HEK293 (cell line): ENCODE measurements around the gene POFUT2.

ENCODE experiments used
- CTCF ChIA-PET: fragments of 350-600 bp; formaldehyde crosslinking; extraction: SDS; loops from one replicate; lab custom pipeline; 2021; ENCODE audit warnings: antibody characterized with exemption; lab: Yijun Ruan, JAX
- POLR2A ChIA-PET: fragments of 300-600 bp; formaldehyde crosslinking; extraction: SDS; loops from one replicate; lab custom pipeline; 2020; ENCODE audit warnings: antibody characterized with exemption, inconsistent platforms; lab: Yijun Ruan, JAX
- H3K27ac ChIP-seq: fragments of 200-500 bp; sonication (Bioruptor generic); 2 replicates; pipeline ENCODE4 v1.5.1; 2014; ENCODE audit warnings: low read depth, low read length, control low read depth, inconsistent platforms; ENCODE audit errors: extremely low read depth
- H3K36me3 ChIP-seq, 2 experiments: fragments of 200-500 bp in 1 of 2; sonication (Bioruptor generic) in 1 of 2; 1 replicate in 1 of 2; 2 replicates in 1 of 2; pipeline ENCODE4 v1.5.1; 2014 to 2017; ENCODE audit warnings: inconsistent platforms in 2 of 2, low read length in 2 of 2; ENCODE audit not compliant: control insufficient read depth in 2 of 2, insufficient read depth in 1 of 2
- H3K4me1 ChIP-seq: fragments of 200-500 bp; sonication (Bioruptor generic); 2 replicates; pipeline ENCODE4 v1.5.1; 2014; ENCODE audit warnings: mild to moderate bottlenecking, low read length, inconsistent platforms; ENCODE audit not compliant: control insufficient read depth, insufficient read depth
- H3K4me3 ChIP-seq: 2 replicates; pipeline ENCODE4 v1.5.1; 2011; ENCODE audit warnings: low read depth, mild to moderate bottlenecking, control low read depth, low read length, moderate library complexity
- H3K9me3 ChIP-seq: fragments of 200-500 bp; sonication (Bioruptor generic); 2 replicates; pipeline ENCODE4 v1.5.1; 2014; ENCODE audit warnings: low read depth, low read length, inconsistent platforms; ENCODE audit not compliant: control insufficient read depth, insufficient read depth
- ATF2 ChIP-seq: fragments of 450-650 bp; formaldehyde crosslinking; IDR thresholded peaks from 2 replicates; pipeline ENCODE4 v1.5.1; 2016; ENCODE audit warnings: missing biosample characterization, missing genetic modification characterization, low read depth
- BCL11B ChIP-seq: fragments of 450-650 bp; formaldehyde crosslinking; IDR thresholded peaks from 2 replicates; pipeline ENCODE4 v1.5.1; 2016; ENCODE audit warnings: low read depth, missing biosample characterization, missing genetic modification characterization
- KLF1 ChIP-seq: fragments of 450-650 bp; formaldehyde crosslinking; IDR thresholded peaks from 2 replicates; pipeline ENCODE4 v1.5.1; 2016; ENCODE audit warnings: missing biosample characterization, missing genetic modification characterization
- PRDM10 ChIP-seq: fragments of 450-650 bp; formaldehyde crosslinking; IDR thresholded peaks from 2 replicates; pipeline ENCODE4 v1.5.1; 2016; ENCODE audit warnings: missing biosample characterization, missing genetic modification characterization
- ZIC2 ChIP-seq: fragments of 450-650 bp; formaldehyde crosslinking; IDR thresholded peaks from 2 replicates; pipeline ENCODE4 v1.5.1; 2016; ENCODE audit warnings: missing biosample characterization, missing genetic modification characterization
- ZNF23 ChIP-seq: fragments of 450-650 bp; formaldehyde crosslinking; IDR thresholded peaks from 2 replicates; pipeline ENCODE4 v1.5.1; 2016; ENCODE audit warnings: missing biosample characterization, missing genetic modification characterization, borderline replicate concordance
- ZNF274 ChIP-seq, 2 experiments: fragments of 200-500 bp in 1 of 2; fragments of 450-650 bp in 1 of 2; sonication (Bioruptor generic) in 1 of 2; formaldehyde crosslinking in 1 of 2; IDR thresholded peaks; 2 replicates each; pipeline versions ENCODE4 v1.5.1 to v1.6.1; 2014 to 2016; ENCODE audit warnings: borderline replicate concordance in 1 of 2, inconsistent platforms in 1 of 2, low read length in 1 of 2, missing biosample characterization in 1 of 2, missing genetic modification characterization in 1 of 2
- ZNF341 ChIP-seq: fragments of 450-650 bp; formaldehyde crosslinking; IDR thresholded peaks from 2 replicates; pipeline ENCODE4; 2016; ENCODE audit warnings: low read depth, missing biosample characterization, missing genetic modification characterization
- ZNF555 ChIP-seq: fragments of 450-650 bp; formaldehyde crosslinking; conservative IDR thresholded peaks from 2 replicates; pipeline ENCODE4 v1.5.1; 2017; ENCODE audit warnings: missing biosample characterization, mild to moderate bottlenecking, missing genetic modification characterization, inconsistent platforms
- ZNF670 ChIP-seq: fragments of 450-650 bp; formaldehyde crosslinking; IDR thresholded peaks from 2 replicates; pipeline ENCODE4 v1.5.1; 2016; ENCODE audit warnings: missing biosample characterization, missing genetic modification characterization, low read depth
- ZSCAN18 ChIP-seq: fragments of 450-650 bp; formaldehyde crosslinking; IDR thresholded peaks from 2 replicates; pipeline ENCODE4 v1.5.1; 2016; ENCODE audit warnings: missing biosample characterization, missing genetic modification characterization

The POFUT2 gene

GRCh38 chr21:45322960-45323461, 35.3 kb upstream of the POFUT2 start (continued):
- no peak for TF ChIP-seq ATF2 (tag by site-specific recombination)
- TF ChIP-seq, all 188 proteins: peak for 4

GRCh38 chr21:45322231-45322959, 34.7 kb upstream of the POFUT2 start:
- CTCF ChIA-PET = interaction anchor here (0.7 to 1.9 kb wide), 5 partner anchors 8 to 182 kb away, joined by 3 to 11 read pairs (median 4); no protein-coding TSS in a partner anchor
- Histone ChIP-seq H3K4me3 (no peak overlapping the region), H3K27ac (no peak overlapping the region), H3K9me3 (no peaks in the 10 kb centered on the region), H3K36me3 (no peaks in the 10 kb centered on the region), H3K4me1 (no peaks in the 10 kb centered on the region)
- POLR2A ChIA-PET = no interaction called here
- 0 out of 2 replicates have a peak, but pooled peaks have one; percentile 27 for TF ChIP-seq PRDM10 (tag by site-specific recombination)
- no peak for TF ChIP-seq ZNF274 (IDR thresholded peaks at IDR 0.05; ENCODE audit: low read length)
- no peak for TF ChIP-seq ZNF274 (tag by site-specific recombination; IDR thresholded peaks at IDR 0.05; ENCODE audit: borderline replicate concordance)
- TF ChIP-seq ZNF341 (tag by site-specific recombination) = peak; percentile 82
- no peak for TF ChIP-seq ZNF555 (tag by site-specific recombination)
- no peak for TF ChIP-seq BCL11B (tag by site-specific recombination)
- TF ChIP-seq KLF1 (tag by site-specific recombination) = peak; percentile 21; the same call in 1 of the 2 replicates

- no peaks in the 10 kb centered on the region for H3K9me3 ChIP-seq
- no peaks in the 10 kb centered on the region for H3K36me3 ChIP-seq
- H3K27ac ChIP-seq = 0 out of 2 replicates have a peak overlapping the region, but pooled peaks have one; percentile 17
- H3K4me3 ChIP-seq = no peak overlapping the region
- POLR2A ChIA-PET = interaction anchor here (0.5 to 1.2 kb wide), 2 partner anchors 33 to 529 kb away, joined by 4 to 5 read pairs; partner anchors contain the start of gene POFUT2
- TF ChIP-seq ZNF23 (tag by site-specific recombination) = no peak
- peak; percentile 71; the same call in 1 of the 2 replicates for TF ChIP-seq ZIC2 (tag by site-specific recombination)
- 0 out of 2 replicates have a peak, but pooled peaks have one; percentile 26 for TF ChIP-seq ZNF341 (tag by site-specific recombination)
- TF ChIP-seq ZSCAN18 (tag by site-specific recombination) = no peak
- TF ChIP-seq ZNF670 (tag by site-specific recombination) = no peak
- H3K4me1 ChIP-seq = no peaks in the 10 kb centered on the region
- CTCF ChIA-PET = interaction anchor here (1.1 to 2.2 kb wide), 3 partner anchors 12 to 180 kb away, joined by 3 to 23 read pairs (median 4); no protein-coding TSS in a partner anchor
These were observed 32.7 kb upstream of the POFUT2 start for GRCh38 chr21:45320261-45321025.
